ENCODE measurements around the gene LIMCH1.
"Not testable (repeated sequence)": the region's sequence is repeated elsewhere in the genome, so short reads cannot be mapped to it uniquely, and the experiment has no call there.

The LIMCH1 gene

GRCh38 chr4:41646862-41647261 lies 108.9 kb downstream of the LIMCH1 start:
- TF ChIP-seq EZH2phosphoT487 (IDR thresholded peaks at IDR 0.05; ENCODE audit: borderline replicate concordance, low read length) (no peak), CTCF (IDR thresholded peaks at IDR 0.05; ENCODE audit: low read depth, low read length, poor library complexity, severe bottlenecking) (no peak)
- 0 out of 2 replicates have a peak, but pooled peaks cover 2% of the 10 kb centered on the region for H3F3A ChIP-seq (ENCODE audit: control insufficient read depth, insufficient read depth)
- H3K27me3 ChIP-seq (ENCODE audit: control insufficient read depth, low read length): no peaks in the 10 kb centered on the region
- H3K36me3 ChIP-seq (ENCODE audit: control insufficient read depth, low read length): no peaks in the 10 kb centered on the region
- peaks cover 12% of the 10 kb centered on the region for H3K4me1 ChIP-seq (ENCODE audit: control insufficient read depth, low read length)
- H3K4me2 ChIP-seq (ENCODE audit: low read length): 0 out of 2 replicates have a peak overlapping the region, but pooled peaks have one; percentile 7
- no peaks in the 10 kb centered on the region for H4K20me1 ChIP-seq (ENCODE audit: control insufficient read depth, insufficient read depth, low read depth, low read length)
- no peak overlapping the region for H3K27ac ChIP-seq (ENCODE audit: low read depth, low read length)
- H3K9me3 ChIP-seq (ENCODE audit: control insufficient read depth, insufficient read depth, low read length): no peaks in the 10 kb centered on the region
- no peak overlapping the region for H3K4me3 ChIP-seq (ENCODE audit: low read length)
- no peaks in the 10 kb centered on the region for H3K79me2 ChIP-seq (ENCODE audit: control insufficient read depth, low read length)
- no peaks in the 10 kb centered on the region for H3K9me2 ChIP-seq (replicated peaks; ENCODE audit: control insufficient read depth, low read length)

GRCh38 chr4:41647383-41647782 lies 109.4 kb downstream of the LIMCH1 start:
- Histone ChIP-seq H3K4me3 (ENCODE audit: low read length) (no peak overlapping the region), H3K36me3 (ENCODE audit: control insufficient read depth, low read length) (no peaks in the 10 kb centered on the region), H3K9me2 (replicated peaks; ENCODE audit: control insufficient read depth, low read length) (no peaks in the 10 kb centered on the region), H3K4me1 (ENCODE audit: control insufficient read depth, low read length) (peaks cover 12% of the 10 kb centered on the region), H3K79me2 (ENCODE audit: control insufficient read depth, low read length) (no peaks in the 10 kb centered on the region), H3K9me3 (ENCODE audit: control insufficient read depth, insufficient read depth, low read length) (no peaks in the 10 kb centered on the region), H3K4me2 (ENCODE audit: low read length) (0 out of 2 replicates have a peak overlapping the region, but pooled peaks have one; percentile 7), H3K27me3 (ENCODE audit: control insufficient read depth, low read length) (peaks cover 3% of the 10 kb centered on the region; the same call in 1 of the 2 replicates), H4K20me1 (ENCODE audit: control insufficient read depth, insufficient read depth, low read depth, low read length) (no peaks in the 10 kb centered on the region), H3F3A (ENCODE audit: control insufficient read depth, insufficient read depth) (0 out of 2 replicates have a peak, but pooled peaks cover 2% of the 10 kb centered on the region), H3K27ac (ENCODE audit: low read depth, low read length) (no peak overlapping the region)
- TF ChIP-seq EZH2phosphoT487 (IDR thresholded peaks at IDR 0.05; ENCODE audit: borderline replicate concordance, low read length) (no peak), CTCF (IDR thresholded peaks at IDR 0.05; ENCODE audit: low read depth, low read length, poor library complexity, severe bottlenecking) (no peak)

GRCh38 chr4:41651150-41651549 lies 113.2 kb downstream of the LIMCH1 start:
- H3F3A ChIP-seq (ENCODE audit: control insufficient read depth, insufficient read depth); H3K4me3 ChIP-seq (ENCODE audit: low read length); H3K27ac ChIP-seq (ENCODE audit: low read depth, low read length); H3K9me2 ChIP-seq (replicated peaks; ENCODE audit: control insufficient read depth, low read length); H3K4me2 ChIP-seq (ENCODE audit: low read length); H3K36me3 ChIP-seq (ENCODE audit: control insufficient read depth, low read length); H4K20me1 ChIP-seq (ENCODE audit: control insufficient read depth, insufficient read depth, low read depth, low read length); H3K9me3 ChIP-seq (ENCODE audit: control insufficient read depth, insufficient read depth, low read length); H3K79me2 ChIP-seq (ENCODE audit: control insufficient read depth, low read length): not testable (repeated sequence)
- Histone ChIP-seq H3K27me3 (ENCODE audit: control insufficient read depth, low read length) (peaks cover 12% of the 10 kb centered on the region), H3K4me1 (ENCODE audit: control insufficient read depth, low read length) (peaks cover 12% of the 10 kb centered on the region)

- H3K36me3 ChIP-seq (ENCODE audit: control insufficient read depth, low read length): no peaks in the 10 kb centered on the region
- TF ChIP-seq CTCF (IDR thresholded peaks at IDR 0.05; ENCODE audit: low read depth, low read length, poor library complexity, severe bottlenecking) (no peak), EZH2phosphoT487 (IDR thresholded peaks at IDR 0.05; ENCODE audit: borderline replicate concordance, low read length) (no peak)
- H3K4me2 ChIP-seq (ENCODE audit: low read length): no peak overlapping the region
Measured at GRCh38 chr4:41652971-41653370, 115.0 kb downstream of the LIMCH1 start.

More at GRCh38 chr4:41652971-41653370, 115.0 kb downstream of the LIMCH1 start:
- Histone ChIP-seq H3K9me2 (replicated peaks; ENCODE audit: control insufficient read depth, low read length) (no peaks in the 10 kb centered on the region), H3K79me2 (ENCODE audit: control insufficient read depth, low read length) (no peaks in the 10 kb centered on the region), H3K9me3 (ENCODE audit: control insufficient read depth, insufficient read depth, low read length) (no peaks in the 10 kb centered on the region), H4K20me1 (ENCODE audit: control insufficient read depth, insufficient read depth, low read depth, low read length) (no peaks in the 10 kb centered on the region), H3K4me3 (ENCODE audit: low read length) (no peak overlapping the region), H3K4me1 (ENCODE audit: control insufficient read depth, low read length) (peaks cover under 1% of the 10 kb centered on the region; the same call in 1 of the 2 replicates), H3K27ac (ENCODE audit: low read depth, low read length) (no peak overlapping the region), H3F3A (ENCODE audit: control insufficient read depth, insufficient read depth) (no peaks in the 10 kb centered on the region), H3K27me3 (ENCODE audit: control insufficient read depth, low read length) (peaks cover 12% of the 10 kb centered on the region)

Data from DOHH2 (cell line).